SK-N-SH treated with all-trans-retinoic acid at 6 μM for 48 hours (cell line): ENCODE data around the gene PLA2R1.
A peak's percentile ranks its signal among the peaks of the same experiment; 100 is the strongest.

Source experiments
- ATAC-seq: fragments of 200-7000 bp; cut with Tn5 transposase; 3 replicates; pipeline ENCODE4 v1.9.1; 2020; ENCODE audit warnings: mild to moderate bottlenecking, moderate library complexity
- ARNTL ChIP-seq: fragments of 450-650 bp; formaldehyde crosslinking; IDR thresholded peaks from 2 replicates; pipeline ENCODE4 v1.5.0; 2020; ENCODE audit warnings: low read depth, mild to moderate bottlenecking, moderate library complexity, borderline replicate concordance
- BACH2 ChIP-seq: fragments of 250-450 bp; sonication (Bioruptor Pico); IDR thresholded peaks from 2 replicates; pipeline ENCODE4 v1.9.0; 2021; ENCODE audit warnings: mild to moderate bottlenecking, borderline replicate concordance
- CREB5 ChIP-seq: fragments of 250-450 bp; sonication (Bioruptor Pico); IDR thresholded peaks from 2 replicates; pipeline ENCODE4 v1.5.1; 2020; ENCODE audit warnings: low read depth, mild to moderate bottlenecking, moderate library complexity
- CSDC2 ChIP-seq: fragments of 250-450 bp; sonication (Bioruptor Pico); IDR thresholded peaks from 2 replicates; pipeline ENCODE4 v1.5.0; 2020; ENCODE audit warnings: mild to moderate bottlenecking, moderate library complexity
- CSRNP3 ChIP-seq: fragments of 250-450 bp; sonication (Bioruptor Pico); IDR thresholded peaks from 2 replicates; pipeline ENCODE4 v1.5.1; 2021; ENCODE audit warnings: mild to moderate bottlenecking, moderate library complexity
- ESRRG ChIP-seq: fragments of 250-450 bp; sonication (Bioruptor Pico); IDR thresholded peaks from 2 replicates; pipeline ENCODE4 v1.6.1; 2021; ENCODE audit warnings: mild to moderate bottlenecking
- ISL1 ChIP-seq: fragments of 250-450 bp; sonication (Bioruptor Pico); IDR thresholded peaks from 2 replicates; pipeline ENCODE4 v2.1.2; 2022; ENCODE audit warnings: mild to moderate bottlenecking, moderate library complexity
- POU6F1 ChIP-seq: fragments of 250-450 bp; sonication (Bioruptor Pico); IDR thresholded peaks from 2 replicates; pipeline ENCODE4 v1.8.0; 2021; ENCODE audit warnings: low read depth, mild to moderate bottlenecking, moderate library complexity, borderline replicate concordance
- PPARA ChIP-seq: fragments of 250-450 bp; sonication (Bioruptor Pico); IDR thresholded peaks from 2 replicates; pipeline ENCODE4 v1.5.0; 2020; ENCODE audit warnings: mild to moderate bottlenecking, borderline replicate concordance
- RARB ChIP-seq: fragments of 250-450 bp; sonication (Bioruptor Pico); IDR thresholded peaks from 2 replicates; pipeline ENCODE4 v1.8.0; 2021; ENCODE audit warnings: mild to moderate bottlenecking, moderate library complexity
- SNAI2 ChIP-seq: fragments of 250-450 bp; sonication (Bioruptor Pico); IDR thresholded peaks from 2 replicates; pipeline ENCODE4 v1.5.0; 2020; ENCODE audit warnings: mild to moderate bottlenecking, moderate library complexity
- TCF4 ChIP-seq: fragments of 250-450 bp; sonication (Bioruptor Pico); IDR thresholded peaks from 2 replicates; pipeline ENCODE4 v1.8.0; 2021; ENCODE audit warnings: mild to moderate bottlenecking, moderate library complexity, borderline replicate concordance
- TOX ChIP-seq: fragments of 250-450 bp; sonication (Bioruptor Pico); IDR thresholded peaks from 2 replicates; pipeline ENCODE4 v1.8.0; 2021; ENCODE audit warnings: mild to moderate bottlenecking, moderate library complexity, borderline replicate concordance
- ZC3H10 ChIP-seq: fragments of 250-450 bp; sonication (Bioruptor Pico); IDR thresholded peaks from 2 replicates; pipeline ENCODE4 v1.5.1; 2021; ENCODE audit warnings: mild to moderate bottlenecking, moderate library complexity
- ZFP3 ChIP-seq: fragments of 250-450 bp; sonication (Bioruptor Pico); IDR thresholded peaks from 2 replicates; pipeline ENCODE4 v1.5.0; 2020; ENCODE audit warnings: mild to moderate bottlenecking, moderate library complexity
- ZFP30 ChIP-seq: fragments of 450-650 bp; formaldehyde crosslinking; IDR thresholded peaks from 2 replicates; pipeline ENCODE4 v1.5.0; 2022; ENCODE audit warnings: mild to moderate bottlenecking, moderate library complexity
- ZNF565 ChIP-seq: fragments of 450-650 bp; formaldehyde crosslinking; conservative IDR thresholded peaks from 2 replicates; pipeline ENCODE4 v1.5.0; 2020; ENCODE audit warnings: low read depth, mild to moderate bottlenecking, moderate library complexity
- ZNF70 ChIP-seq: fragments of 450-650 bp; formaldehyde crosslinking; IDR thresholded peaks from 2 replicates; pipeline ENCODE4 v1.5.0; 2020; ENCODE audit warnings: mild to moderate bottlenecking, moderate library complexity

The PLA2R1 gene

GRCh38 chr2:160075171-160075570, 12.8 kb upstream of the PLA2R1 start:
- ATAC-seq, result peak; percentile 68
- TF ChIP-seq CSRNP3 (CRISPR knock-in tag) (no peak), RARB (CRISPR knock-in tag) (no peak), SNAI2 (CRISPR knock-in tag) (no peak)
- TF ChIP-seq, all 23 proteins: peak for 0

- no peak for ATAC-seq
- TF ChIP-seq CSDC2 (CRISPR knock-in tag) (no peak), ZC3H10 (CRISPR knock-in tag) (no peak), RARB (CRISPR knock-in tag) (no peak), BACH2 (CRISPR knock-in tag) (no peak), CREB5 (CRISPR knock-in tag) (no peak), ISL1 (CRISPR knock-in tag) (no peak), ESRRG (CRISPR knock-in tag) (no peak), ZFP3 (no peak), SNAI2 (CRISPR knock-in tag) (no peak), PPARA (CRISPR knock-in tag) (no peak)
Observed at GRCh38 chr2:160073284-160073888, 11.0 kb upstream of the PLA2R1 start.

GRCh38 chr2:160068906-160069305, 6.5 kb upstream of the PLA2R1 start:
- ATAC-seq, result no peak
- TF ChIP-seq POU6F1 (CRISPR knock-in tag), result no peak
- TF ChIP-seq CSRNP3 (CRISPR knock-in tag), result no peak
- TF ChIP-seq ZNF70 (CRISPR knock-in tag), result no peak

GRCh38 chr2:160064916-160065315, 2.5 kb upstream of the PLA2R1 start:
- TF ChIP-seq CSRNP3 (CRISPR knock-in tag) (no peak), ZC3H10 (CRISPR knock-in tag) (no peak), CREB5 (CRISPR knock-in tag) (no peak), ZFP3 (no peak), ZFP30 (CRISPR knock-in tag) (no peak), TOX (no peak), SNAI2 (CRISPR knock-in tag) (no peak), ARNTL (no peak), ZNF565 (CRISPR knock-in tag) (no peak), ISL1 (CRISPR knock-in tag) (no peak), TCF4 (CRISPR knock-in tag) (no peak)
- TF ChIP-seq, all 23 proteins: peak for 0

More at GRCh38 chr2:160064916-160065315, 2.5 kb upstream of the PLA2R1 start:
- ATAC-seq, result no peak
